Liver (tissue), 9 donors: ENCODE data around the gene ADAMTS16. TPM values are rescaled to one million over a fixed set of nuclear protein-coding genes. Genes with fewer than 3 reads are reported as not detected.

Source experiments
- DNase-seq: peaks from one replicate; pipeline ENCODE4 v3.0.0-alpha.2; 2017; ENCODE audit warnings: low spot score
- H3K27ac ChIP-seq, 2 donors: one replicate each; pipeline ENCODE4 v1.7.0; 2013; ENCODE audit warnings: inconsistent platforms in 2 of 2, low read length in 2 of 2, control low read depth in 1 of 2, low read depth in 1 of 2, mild to moderate bottlenecking in 1 of 2
- H3K27me3 ChIP-seq, 4 donors: one replicate each; pipeline versions ENCODE4 v1.6.1 to v1.7.0; 2013; ENCODE audit warnings: low read length in 3 of 4, inconsistent platforms in 1 of 4, mild to moderate bottlenecking in 1 of 4, moderate library complexity in 1 of 4; ENCODE audit not compliant: control insufficient read depth in 4 of 4, insufficient read depth in 4 of 4
- H3K36me3 ChIP-seq, 4 donors: one replicate each; pipeline versions ENCODE4 v1.6.1 to v1.7.0; 2013; ENCODE audit warnings: low read length in 3 of 4, mild to moderate bottlenecking in 3 of 4, low read depth in 1 of 4, moderate library complexity in 1 of 4; ENCODE audit not compliant: control insufficient read depth in 4 of 4, insufficient read depth in 3 of 4
- H3K4me1 ChIP-seq, 4 donors: one replicate each; pipeline versions ENCODE4 v1.6.1 to v1.7.0; 2013; ENCODE audit warnings: low read length in 3 of 4, mild to moderate bottlenecking in 3 of 4, moderate library complexity in 1 of 4; ENCODE audit not compliant: control insufficient read depth in 4 of 4, insufficient read depth in 4 of 4
- H3K4me3 ChIP-seq, 3 donors: one replicate each; pipeline versions ENCODE4 v1.6.1 to v1.7.0; 2013; ENCODE audit warnings: low read length in 3 of 3, control low read depth in 1 of 3, low read depth in 1 of 3, mild to moderate bottlenecking in 1 of 3
- H3K9ac ChIP-seq, 2 donors: one replicate each; pipeline ENCODE4 v1.7.0; 2013; ENCODE audit warnings: low read length in 2 of 2, mild to moderate bottlenecking in 2 of 2, moderate library complexity in 2 of 2, control low read depth in 1 of 2, low read depth in 1 of 2
- H3K9me3 ChIP-seq, 4 donors: one replicate each; pipeline versions ENCODE4 v1.6.1 to v1.7.0; 2013; ENCODE audit warnings: low read length in 3 of 4; ENCODE audit not compliant: control insufficient read depth in 4 of 4
- ATF3 ChIP-seq: IDR thresholded peaks from 2 replicates; pipeline ENCODE4 v1.6.1; 2016; ENCODE audit warnings: antibody characterized with exemption
- EGR1 ChIP-seq, 2 donors: IDR thresholded peaks; 2 replicates each; pipeline ENCODE4 v1.6.1; 2016 to 2018; ENCODE audit warnings: antibody characterized with exemption in 2 of 2, low read depth in 2 of 2
- FOXA1 ChIP-seq: IDR thresholded peaks from 2 replicates; pipeline ENCODE4 v1.6.1; 2016; ENCODE audit warnings: antibody characterized with exemption
- FOXA2 ChIP-seq: IDR thresholded peaks from 2 replicates; pipeline ENCODE4 v1.6.1; 2016; ENCODE audit warnings: antibody characterized with exemption
- GABPA ChIP-seq, 2 donors: IDR thresholded peaks in 1 of 2; conservative IDR thresholded peaks in 1 of 2; 2 replicates each; pipeline ENCODE4 v1.6.1; 2016; ENCODE audit warnings: antibody characterized with exemption in 2 of 2, mild to moderate bottlenecking in 1 of 2, moderate library complexity in 1 of 2
- HNF4A ChIP-seq, 2 donors: conservative IDR thresholded peaks; 2 replicates each; pipeline ENCODE4 v1.6.1; 2016; ENCODE audit warnings: antibody characterized with exemption in 2 of 2, mild to moderate bottlenecking in 2 of 2
- HNF4G ChIP-seq: IDR thresholded peaks from 2 replicates; pipeline ENCODE4 v1.6.1; 2016; ENCODE audit warnings: antibody characterized with exemption
- JUND ChIP-seq, 2 donors: IDR thresholded peaks; 2 replicates each; pipeline ENCODE4 v1.6.1; 2016; ENCODE audit warnings: antibody characterized with exemption in 2 of 2
- NR2F2 ChIP-seq: IDR thresholded peaks from 2 replicates; pipeline ENCODE4 v1.6.1; 2016; ENCODE audit warnings: antibody characterized with exemption
- RAD21 ChIP-seq, 2 donors: IDR thresholded peaks; 2 replicates each; pipeline ENCODE4 v1.6.1; 2016; ENCODE audit warnings: antibody characterized with exemption in 2 of 2, mild to moderate bottlenecking in 2 of 2
- RXRA ChIP-seq, 2 donors: IDR thresholded peaks; 2 replicates each; pipeline ENCODE4 v1.6.1; 2017 to 2018; ENCODE audit warnings: antibody characterized with exemption in 2 of 2, mild to moderate bottlenecking in 1 of 2
- SP1 ChIP-seq: IDR thresholded peaks from 2 replicates; pipeline ENCODE4 v1.6.1; 2018; ENCODE audit warnings: antibody characterized with exemption, mild to moderate bottlenecking
- TAF1 ChIP-seq: conservative IDR thresholded peaks from 2 replicates; pipeline ENCODE4 v1.6.1; 2016; ENCODE audit warnings: antibody characterized with exemption, mild to moderate bottlenecking
- WGBS: extraction: QIAGEN DNeasy Blood & Tissue Kit; methylation state at CpG from one replicate; pipeline ENCODE4 v1.1.7; 2013; 5-methylcytosine and 5-hydroxymethylcytosine counted together
- polyA plus RNA-seq, 2 donors: library from polyadenylated mRNA; stranded (reverse) in 1 of 2; unstranded in 1 of 2; fragments of 200-250 nt in 1 of 2; fragments of >200 nt in 1 of 2; fragmentation: Nextera tagmentation in 1 of 2; extraction: Ambion mirVana in 1 of 2; gene quantifications; one replicate each; pipeline versions ENCODE4 v1.2.1 to v1.2.3, GENCODE V29; 2013 to 2015
- total RNA-seq, 2 donors: library from RNA; depleted of rRNA; stranded (reverse); fragments of >200 nt; gene quantifications; one replicate each; pipeline ENCODE4 v1.2.3, GENCODE V29; 2014
- TF ChIP-seq, protein P1 (sequence below): fragments of 150-350 bp; IDR thresholded peaks from 2 replicates; pipeline ENCODE4 v1.5.1; 2017; ENCODE audit warnings: improper control_type of control experiment, low read depth, low read length; ENCODE audit not compliant: missing input control
- TF ChIP-seq, protein P2 (sequence below): IDR thresholded peaks from 2 replicates; pipeline ENCODE4 v1.6.1; 2016; ENCODE audit warnings: antibody characterized with exemption
- donor health status: healthy.
- donor health status: healthy.
- donor health status: healthy.
- donor health status: healthy.
- donor health status: healthy.

The ADAMTS16 gene
- total and polyA plus RNA-seq, 4 donors: under 0.01 to 0.84 TPM; not detected in 2

- Histone ChIP-seq H3K4me3 (no peak overlapping the region), H3K4me1 (peaks cover 0 to 9% (median 5%) of the 10 kb centered on the region in 4 donors), H3K27ac (no peak overlapping the region), H3K27me3 (no peaks in the 10 kb centered on the region), H3K9ac (no peak overlapping the region), H3K36me3 (peaks cover 0 to 1% (median 0%) of the 10 kb centered on the region in 4 donors), H3K9me3 (no peaks in the 10 kb centered on the region)
- 35% methylated on average over 16 of the region's 16 CpGs for WGBS
- no peak for DNase-seq
- TF ChIP-seq SP1 (no peak), RXRA (IDR thresholded peaks at IDR 0.05) (peak in 1 of 2 donors; percentile 7), GABPA (IDR thresholded peaks at IDR 0.05 in 1 of 2, conservative IDR thresholded peaks at IDR 0.05 in 1 of 2) (no peak), RAD21 (IDR thresholded peaks at IDR 0.05) (no peak)
- TF ChIP-seq, protein P1, sequence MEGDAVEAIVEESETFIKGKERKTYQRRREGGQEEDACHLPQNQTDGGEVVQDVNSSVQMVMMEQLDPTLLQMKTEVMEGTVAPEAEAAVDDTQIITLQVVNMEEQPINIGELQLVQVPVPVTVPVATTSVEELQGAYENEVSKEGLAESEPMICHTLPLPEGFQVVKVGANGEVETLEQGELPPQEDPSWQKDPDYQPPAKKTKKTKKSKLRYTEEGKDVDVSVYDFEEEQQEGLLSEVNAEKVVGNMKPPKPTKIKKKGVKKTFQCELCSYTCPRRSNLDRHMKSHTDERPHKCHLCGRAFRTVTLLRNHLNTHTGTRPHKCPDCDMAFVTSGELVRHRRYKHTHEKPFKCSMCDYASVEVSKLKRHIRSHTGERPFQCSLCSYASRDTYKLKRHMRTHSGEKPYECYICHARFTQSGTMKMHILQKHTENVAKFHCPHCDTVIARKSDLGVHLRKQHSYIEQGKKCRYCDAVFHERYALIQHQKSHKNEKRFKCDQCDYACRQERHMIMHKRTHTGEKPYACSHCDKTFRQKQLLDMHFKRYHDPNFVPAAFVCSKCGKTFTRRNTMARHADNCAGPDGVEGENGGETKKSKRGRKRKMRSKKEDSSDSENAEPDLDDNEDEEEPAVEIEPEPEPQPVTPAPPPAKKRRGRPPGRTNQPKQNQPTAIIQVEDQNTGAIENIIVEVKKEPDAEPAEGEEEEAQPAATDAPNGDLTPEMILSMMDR: no peak
Measured at GRCh38 chr5:5183189-5183699, 43.1 kb downstream of the ADAMTS16 start.

- no peaks in the 10 kb centered on the region for H3K9me3 ChIP-seq
- no peak for DNase-seq
- no peak overlapping the region for H3K9ac ChIP-seq
- no peaks in the 10 kb centered on the region for H3K27me3 ChIP-seq
- peaks cover 0 to 9% (median 3%) of the 10 kb centered on the region in 4 donors for H3K4me1 ChIP-seq
- no peak overlapping the region for H3K4me3 ChIP-seq
- H3K27ac ChIP-seq: no peak overlapping the region
- peaks cover 0 to 1% (median 0%) of the 10 kb centered on the region in 4 donors for H3K36me3 ChIP-seq
- WGBS: 81% methylated on average over 10 of the region's 10 CpGs
- no peak for TF ChIP-seq RAD21 (IDR thresholded peaks at IDR 0.05)
- TF ChIP-seq, protein P1: no peak
- TF ChIP-seq, protein P2, sequence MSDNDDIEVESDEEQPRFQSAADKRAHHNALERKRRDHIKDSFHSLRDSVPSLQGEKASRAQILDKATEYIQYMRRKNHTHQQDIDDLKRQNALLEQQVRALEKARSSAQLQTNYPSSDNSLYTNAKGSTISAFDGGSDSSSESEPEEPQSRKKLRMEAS: no peak
- no peak for TF ChIP-seq ATF3
- TF ChIP-seq JUND (IDR thresholded peaks at IDR 0.05): no peak
- TF ChIP-seq NR2F2: no peak
- no peak for TF ChIP-seq FOXA2
- TF ChIP-seq HNF4A (conservative IDR thresholded peaks at IDR 0.05): no peak
- no peak for TF ChIP-seq EGR1 (IDR thresholded peaks at IDR 0.05; ENCODE audit: low read depth in 2 of 2)
- TF ChIP-seq SP1: no peak
- no peak for TF ChIP-seq GABPA (IDR thresholded peaks at IDR 0.05 in 1 of 2, conservative IDR thresholded peaks at IDR 0.05 in 1 of 2)
- TF ChIP-seq FOXA1: no peak
- TF ChIP-seq RXRA (IDR thresholded peaks at IDR 0.05): no peak
- no peak for TF ChIP-seq HNF4G
- no peak for TF ChIP-seq TAF1
Measured at GRCh38 chr5:5183933-5184332, 43.8 kb downstream of the ADAMTS16 start.
